NCI-H2196 (cell line): Measurements from ENCODE around the gene FARP2.
A peak's percentile ranks its signal among the peaks of the same experiment; 100 is the strongest.
"Not testable (repeated sequence)": the region's sequence is repeated elsewhere in the genome, so short reads cannot be mapped to it uniquely, and the experiment has no call there.

Source experiments
- DNase-seq: peaks from one replicate; lab custom pipeline; 2025; ENCODE audit not compliant: unreplicated experiment; lab: John Stamatoyannopoulos, UW

Gene FARP2

GRCh38 chr2:241355983-241356870, at the start of gene FARP2:
TSS of gene FARP2 (plus strand) at chr2:241356285. CDS start at chr2:241373108, 16,823 bp downstream.
- peak; percentile 99 for DNase-seq

- DNase-seq, result no peak
Measured at GRCh38 chr2:241307055-241307454, 49.0 kb upstream of the FARP2 start.

GRCh38 chr2:241308267-241308666, 47.8 kb upstream of the FARP2 start:
- DNase-seq, result no peak

- DNase-seq, result no peak
Measured at GRCh38 chr2:241308832-241309500, 47.1 kb upstream of the FARP2 start.

- DNase-seq, result no peak
Measured at GRCh38 chr2:241309684-241310117, 46.4 kb upstream of the FARP2 start.

GRCh38 chr2:241310917-241311566, 45.0 kb upstream of the FARP2 start:
- no peak for DNase-seq

GRCh38 chr2:241312082-241312481, 44.0 kb upstream of the FARP2 start:
- DNase-seq, result no peak

- DNase-seq, result no peak
Measured at GRCh38 chr2:241313543-241314095, 42.5 kb upstream of the FARP2 start.

- peak; percentile 51 for DNase-seq
Measured at GRCh38 chr2:241314226-241315092, 41.6 kb upstream of the FARP2 start.

- peak; percentile 98 for DNase-seq
Measured at GRCh38 chr2:241315093-241315878, 40.8 kb upstream of the FARP2 start, which contains the start of gene HDLBP. TSS of gene HDLBP (minus strand) at chr2:241315672. CDS start at chr2:241266869, 48,803 bp downstream.

- peak; percentile 48 for DNase-seq
Measured at GRCh38 chr2:241315879-241316631, 40.0 kb upstream of the FARP2 start, which contains the start of gene SEPTIN2. TSS of gene SEPTIN2 (plus strand) at chr2:241315925. CDS start at chr2:241324233, 8,308 bp downstream.

- DNase-seq, result no peak
Measured at GRCh38 chr2:241316825-241317224, 39.3 kb upstream of the FARP2 start.

GRCh38 chr2:241317391-241317790, 38.7 kb upstream of the FARP2 start:
- no peak for DNase-seq

GRCh38 chr2:241318830-241319229, 37.3 kb upstream of the FARP2 start:
- DNase-seq, result not testable (repeated sequence)

GRCh38 chr2:241320394-241320793, 35.7 kb upstream of the FARP2 start:
- DNase-seq, result no peak

- DNase-seq, result no peak
Measured at GRCh38 chr2:241321033-241321432, 35.1 kb upstream of the FARP2 start.

- DNase-seq, result no peak
Measured at GRCh38 chr2:241321886-241322285, 34.2 kb upstream of the FARP2 start.

GRCh38 chr2:241323778-241324177, 32.3 kb upstream of the FARP2 start:
- no peak for DNase-seq

GRCh38 chr2:241324775-241325174, 31.3 kb upstream of the FARP2 start:
- no peak for DNase-seq
